K562 (cell line): Measurements from ENCODE around the gene NYNRIN. TPM values are rescaled to one million over a fixed set of nuclear protein-coding genes. Genes with fewer than 3 reads are reported as not detected.

ENCODE experiments used
- ATAC-seq: fragments of 200-7000 bp; cut with Tn5 transposase; 3 replicates; pipeline ENCODE4 v1.9.1; 2020; ENCODE audit warnings: moderate library complexity
- BruUV-seq: library from RNA; stranded (reverse); fragments of 400-500 nt; replicated peaks from 2 replicates; lab custom pipeline; 2021; lab: Mats Ljungman, UMichigan
- CTCF ChIA-PET: fragments of 300-600 bp; formaldehyde crosslinking; extraction: SDS; loops from one replicate; lab custom pipeline; 2021; ENCODE audit warnings: low intra/inter-chr PET ratio; lab: Yijun Ruan, JAX
- POLR2A ChIA-PET: fragments of 300-600, 350-650 bp; sonication (Branson Sonifier 250); formaldehyde crosslinking; extraction: SDS; loops from one replicate; lab custom pipeline; 2021; ENCODE audit warnings: antibody characterized with exemption, inconsistent platforms; lab: Yijun Ruan, JAX
- DNase-seq, 4 experiments: peaks; one replicate each; pipeline versions ENCODE4 v3.0.0 to v3.0.0-alpha.2; 2011 to 2018; ENCODE audit warnings: low spot score in 3 of 4, mixed read lengths in 3 of 4; ENCODE audit errors: extremely low read depth in 1 of 4
- FAIRE-seq: peaks from 2 replicates; lab custom pipeline; 2011; peaks lifted over from hg19 to GRCh38; lab: Jason Lieb, UNC
- H2AFZ ChIP-seq: 2 replicates; pipeline ENCODE4 v1.6.0; 2011; ENCODE audit warnings: low read depth, low read length, control low read depth, inconsistent platforms
- H3K27ac ChIP-seq: fragments of 200-600 bp; 3 replicates; pipeline ENCODE4 v1.8.0; 2011; ENCODE audit warnings: low read depth, mild to moderate bottlenecking, control low read depth, inconsistent platforms, low read length, moderate library complexity, mixed read lengths; ENCODE audit errors: extremely low read depth
- H3K27me3 ChIP-seq, 2 experiments: fragments of 300-600 bp in 1 of 2; 2 replicates in 1 of 2; 3 replicates in 1 of 2; pipeline versions ENCODE4 v1.6.0 to v1.8.0; 2011; ENCODE audit warnings: inconsistent platforms in 2 of 2, low read length in 2 of 2, mild to moderate bottlenecking in 1 of 2, mixed read lengths in 1 of 2, moderate library complexity in 1 of 2; ENCODE audit not compliant: control insufficient read depth in 2 of 2, insufficient read depth in 2 of 2
- H3K36me3 ChIP-seq: fragments of 300-600 bp; 3 replicates; pipeline ENCODE4 v1.8.0; 2011; ENCODE audit warnings: mild to moderate bottlenecking, low read length, inconsistent platforms; ENCODE audit not compliant: control insufficient read depth, insufficient read depth
- H3K4me1 ChIP-seq, 2 experiments: fragments of 200-600 bp in 1 of 2; replicated peaks in 1 of 2; 2 replicates in 1 of 2; 3 replicates in 1 of 2; pipeline versions ENCODE4 v1.5.1 to v1.8.0; 2011; ENCODE audit warnings: inconsistent platforms in 2 of 2, low read length in 2 of 2, mild to moderate bottlenecking in 1 of 2, mixed read lengths in 1 of 2, moderate library complexity in 1 of 2; ENCODE audit not compliant: control insufficient read depth in 2 of 2, insufficient read depth in 2 of 2
- H3K4me2 ChIP-seq: 2 replicates; pipeline ENCODE4 v1.6.1; 2011; ENCODE audit warnings: low read length, control low read depth, inconsistent platforms, mixed read lengths; ENCODE audit not compliant: insufficient read depth
- H3K4me3 ChIP-seq: fragments of 200-600 bp; sonication (generic), shearing (Covaris generic); 2 replicates; pipeline ENCODE4 v1.5.1; 2016; ENCODE audit warnings: control low read depth, inconsistent platforms
- H3K79me2 ChIP-seq: fragments of 200-600 bp; 3 replicates; pipeline ENCODE4 v1.8.0; 2011; ENCODE audit warnings: low read length, inconsistent platforms; ENCODE audit not compliant: control insufficient read depth, insufficient read depth
- H3K9ac ChIP-seq, 2 experiments: 2 replicates each; pipeline versions ENCODE4 v1.6.0 to v1.6.1; 2011; ENCODE audit warnings: low read depth in 2 of 2, low read length in 2 of 2, control low read depth in 1 of 2, inconsistent platforms in 1 of 2, mild to moderate bottlenecking in 1 of 2, mixed read lengths in 1 of 2; ENCODE audit not compliant: insufficient read depth in 1 of 2
- H3K9me1 ChIP-seq: one replicate; pipeline ENCODE4 v1.6.0; 2011; ENCODE audit warnings: inconsistent platforms, mild to moderate bottlenecking, low read length, moderate library complexity; ENCODE audit not compliant: control insufficient read depth, insufficient read depth
- H3K9me3 ChIP-seq: replicated peaks from 2 replicates; pipeline ENCODE4 v1.5.1; 2011; ENCODE audit warnings: low read depth, low read length, inconsistent platforms; ENCODE audit not compliant: control insufficient read depth, insufficient read depth
- H4K20me1 ChIP-seq: replicated peaks from 2 replicates; pipeline ENCODE4 v1.6.1; 2011; ENCODE audit warnings: low read length, inconsistent platforms, mixed read lengths; ENCODE audit not compliant: control insufficient read depth, insufficient read depth
- ERF ChIP-seq: fragments of 450-650 bp; formaldehyde crosslinking; IDR thresholded peaks from 2 replicates; pipeline ENCODE4 v1.4.0; 2020; ENCODE audit warnings: mild to moderate bottlenecking, mixed read lengths
- FUS ChIP-seq: fragments of 200-400 bp; formaldehyde crosslinking; optimal IDR thresholded peaks from 2 replicates; pipeline ENCODE3; 2017; ENCODE audit warnings: low read depth, low read length
- RFX5 ChIP-seq: IDR thresholded peaks from 2 replicates; pipeline ENCODE4 v1.6.1; 2011; ENCODE audit warnings: low read depth, mild to moderate bottlenecking, improper control_type of control experiment, low read length
- SRSF7 ChIP-seq: fragments of 200-400 bp; formaldehyde crosslinking; optimal IDR thresholded peaks from 2 replicates; pipeline ENCODE3; 2017; ENCODE audit warnings: mild to moderate bottlenecking, low read depth, low read length
- TAF7 ChIP-seq: fragments of 450-650 bp; IDR thresholded peaks from 2 replicates; pipeline ENCODE4 v1.6.1; 2016; ENCODE audit warnings: missing genetic modification characterization, missing compliant biosample characterization
- WGBS: fragments of 100-300 bp; shearing (Covaris generic); methylation state at CpG from one replicate; pipeline ENCODE4 v1.1.6; 2016; ENCODE audit warnings: low coverage, mixed read lengths; ENCODE audit not compliant: insufficient coverage; ENCODE audit errors: missing lambda C conversion rate; 5-methylcytosine and 5-hydroxymethylcytosine counted together
- in situ Hi-C: fragments of 300-500 bp; cut with MboI; formaldehyde crosslinking; loops from 4 replicates; pipeline ENCODE4 v1.15.0; 2018; ENCODE audit warnings: inconsistent platforms, mixed read lengths
- intact Hi-C: fragments of 100-400 bp; cut with micrococcal nuclease; formaldehyde crosslinking; loops from 2 replicates; pipeline ENCODE4 v1.14.2; 2022
- polyA plus RNA-seq, 8 experiments: library from polyadenylated mRNA; depleted of rRNA in 4 of 8; stranded (reverse) in 5 of 8; unstranded in 3 of 8; fragments of >200 nt; fragmentation: Nextera tagmentation in 2 of 8; fragmentation: Illumina TruSeq in 1 of 8; extraction: Ambion mirVana in 2 of 8; extraction: Trizol in 1 of 8; gene quantifications; 2 replicates each; pipeline versions ENCODE4 v1.2.1 to v1.2.3, GENCODE V29; 2011 to 2014; ENCODE audit warnings: inconsistent platforms in 1 of 8, missing spikeins in 1 of 8
- total RNA-seq, 7 experiments: library from RNA; depleted of rRNA in 6 of 7; stranded (reverse); fragments of >200 nt in 6 of 7; fragmentation: Illumina TruSeq in 2 of 7; extraction: Trizol in 2 of 7; gene quantifications; 2 replicates each; pipeline versions ENCODE4 v1.2.1 to v1.2.3, GENCODE V29; 2011 to 2021; ENCODE audit warnings: low replicate concordance in 1 of 7
- TF ChIP-seq, protein P1 (sequence below): fragments of 200-600 bp; sonication (generic); IDR thresholded peaks from one replicate; pipeline ENCODE4 v1.6.1; 2012; ENCODE audit warnings: mild to moderate bottlenecking, low read depth, low read length, inconsistent platforms
- TF ChIP-seq, protein P2 (sequence below): IDR thresholded peaks from 2 replicates; pipeline ENCODE4 v1.6.1; 2011; ENCODE audit not compliant: insufficient read length; ENCODE audit errors: extremely low read depth

The NYNRIN gene
- total and polyA plus RNA-seq, 9 of the 15 experiments (the other 6 are each of a cell fraction or from before 2014, with no cell fraction given), result 0.04 to 1.2 (median 0.28) TPM

DNA sequence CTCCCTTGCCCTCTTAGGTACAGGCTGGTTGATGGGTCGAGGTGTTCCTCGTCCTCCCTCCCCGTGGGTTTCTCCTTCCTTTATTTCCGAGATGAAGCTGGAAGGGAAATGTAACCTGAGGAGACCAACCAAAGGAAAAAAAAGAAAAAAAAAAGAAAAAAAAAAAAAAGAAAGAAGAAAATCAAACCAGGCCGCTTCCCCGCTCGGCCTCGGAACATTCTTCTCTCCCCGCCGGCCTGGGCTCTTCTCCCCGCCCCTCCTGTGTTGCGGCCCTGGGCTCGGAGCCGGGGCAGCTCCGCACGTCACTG lies 32.4 kb upstream of the NYNRIN start:
- FAIRE-seq, result no peak
- ATAC-seq, result peak; percentile 65; the same call in 2 of the 3 replicates
- in situ Hi-C loops (no loop called here), intact Hi-C loops (loop anchor here (5.0 kb wide), 1 partner anchor 34 kb away; no protein-coding TSS in a partner anchor)
- Histone ChIP-seq H2AFZ (peak overlapping the region; percentile 61), H3K4me1 (peaks cover 12 to 45% of the 10 kb centered on the region in 2 experiments; a peak in 4 of 5 replicates), H3K4me2 (peak overlapping the region; percentile 58), H3K79me2 (no peaks in the 10 kb centered on the region), H4K20me1 (no peaks in the 10 kb centered on the region), H3K4me3 (peak overlapping the region; percentile 43), H3K27ac (peak overlapping the region; percentile 69), H3K36me3 (no peaks in the 10 kb centered on the region), H3K9ac (peak overlapping the region; percentile 55 to 84; a peak in 3 of 4 replicates), H3K9me1 (no peaks in the 10 kb centered on the region), H3K27me3 (no peaks in the 10 kb centered on the region), H3K9me3 (no peaks in the 10 kb centered on the region)
- no TSS peak for BruUV-seq
- no peak for TF ChIP-seq RFX5
- TF ChIP-seq ERF (CRISPR knock-in tag), result no peak
- TF ChIP-seq, protein P1, sequence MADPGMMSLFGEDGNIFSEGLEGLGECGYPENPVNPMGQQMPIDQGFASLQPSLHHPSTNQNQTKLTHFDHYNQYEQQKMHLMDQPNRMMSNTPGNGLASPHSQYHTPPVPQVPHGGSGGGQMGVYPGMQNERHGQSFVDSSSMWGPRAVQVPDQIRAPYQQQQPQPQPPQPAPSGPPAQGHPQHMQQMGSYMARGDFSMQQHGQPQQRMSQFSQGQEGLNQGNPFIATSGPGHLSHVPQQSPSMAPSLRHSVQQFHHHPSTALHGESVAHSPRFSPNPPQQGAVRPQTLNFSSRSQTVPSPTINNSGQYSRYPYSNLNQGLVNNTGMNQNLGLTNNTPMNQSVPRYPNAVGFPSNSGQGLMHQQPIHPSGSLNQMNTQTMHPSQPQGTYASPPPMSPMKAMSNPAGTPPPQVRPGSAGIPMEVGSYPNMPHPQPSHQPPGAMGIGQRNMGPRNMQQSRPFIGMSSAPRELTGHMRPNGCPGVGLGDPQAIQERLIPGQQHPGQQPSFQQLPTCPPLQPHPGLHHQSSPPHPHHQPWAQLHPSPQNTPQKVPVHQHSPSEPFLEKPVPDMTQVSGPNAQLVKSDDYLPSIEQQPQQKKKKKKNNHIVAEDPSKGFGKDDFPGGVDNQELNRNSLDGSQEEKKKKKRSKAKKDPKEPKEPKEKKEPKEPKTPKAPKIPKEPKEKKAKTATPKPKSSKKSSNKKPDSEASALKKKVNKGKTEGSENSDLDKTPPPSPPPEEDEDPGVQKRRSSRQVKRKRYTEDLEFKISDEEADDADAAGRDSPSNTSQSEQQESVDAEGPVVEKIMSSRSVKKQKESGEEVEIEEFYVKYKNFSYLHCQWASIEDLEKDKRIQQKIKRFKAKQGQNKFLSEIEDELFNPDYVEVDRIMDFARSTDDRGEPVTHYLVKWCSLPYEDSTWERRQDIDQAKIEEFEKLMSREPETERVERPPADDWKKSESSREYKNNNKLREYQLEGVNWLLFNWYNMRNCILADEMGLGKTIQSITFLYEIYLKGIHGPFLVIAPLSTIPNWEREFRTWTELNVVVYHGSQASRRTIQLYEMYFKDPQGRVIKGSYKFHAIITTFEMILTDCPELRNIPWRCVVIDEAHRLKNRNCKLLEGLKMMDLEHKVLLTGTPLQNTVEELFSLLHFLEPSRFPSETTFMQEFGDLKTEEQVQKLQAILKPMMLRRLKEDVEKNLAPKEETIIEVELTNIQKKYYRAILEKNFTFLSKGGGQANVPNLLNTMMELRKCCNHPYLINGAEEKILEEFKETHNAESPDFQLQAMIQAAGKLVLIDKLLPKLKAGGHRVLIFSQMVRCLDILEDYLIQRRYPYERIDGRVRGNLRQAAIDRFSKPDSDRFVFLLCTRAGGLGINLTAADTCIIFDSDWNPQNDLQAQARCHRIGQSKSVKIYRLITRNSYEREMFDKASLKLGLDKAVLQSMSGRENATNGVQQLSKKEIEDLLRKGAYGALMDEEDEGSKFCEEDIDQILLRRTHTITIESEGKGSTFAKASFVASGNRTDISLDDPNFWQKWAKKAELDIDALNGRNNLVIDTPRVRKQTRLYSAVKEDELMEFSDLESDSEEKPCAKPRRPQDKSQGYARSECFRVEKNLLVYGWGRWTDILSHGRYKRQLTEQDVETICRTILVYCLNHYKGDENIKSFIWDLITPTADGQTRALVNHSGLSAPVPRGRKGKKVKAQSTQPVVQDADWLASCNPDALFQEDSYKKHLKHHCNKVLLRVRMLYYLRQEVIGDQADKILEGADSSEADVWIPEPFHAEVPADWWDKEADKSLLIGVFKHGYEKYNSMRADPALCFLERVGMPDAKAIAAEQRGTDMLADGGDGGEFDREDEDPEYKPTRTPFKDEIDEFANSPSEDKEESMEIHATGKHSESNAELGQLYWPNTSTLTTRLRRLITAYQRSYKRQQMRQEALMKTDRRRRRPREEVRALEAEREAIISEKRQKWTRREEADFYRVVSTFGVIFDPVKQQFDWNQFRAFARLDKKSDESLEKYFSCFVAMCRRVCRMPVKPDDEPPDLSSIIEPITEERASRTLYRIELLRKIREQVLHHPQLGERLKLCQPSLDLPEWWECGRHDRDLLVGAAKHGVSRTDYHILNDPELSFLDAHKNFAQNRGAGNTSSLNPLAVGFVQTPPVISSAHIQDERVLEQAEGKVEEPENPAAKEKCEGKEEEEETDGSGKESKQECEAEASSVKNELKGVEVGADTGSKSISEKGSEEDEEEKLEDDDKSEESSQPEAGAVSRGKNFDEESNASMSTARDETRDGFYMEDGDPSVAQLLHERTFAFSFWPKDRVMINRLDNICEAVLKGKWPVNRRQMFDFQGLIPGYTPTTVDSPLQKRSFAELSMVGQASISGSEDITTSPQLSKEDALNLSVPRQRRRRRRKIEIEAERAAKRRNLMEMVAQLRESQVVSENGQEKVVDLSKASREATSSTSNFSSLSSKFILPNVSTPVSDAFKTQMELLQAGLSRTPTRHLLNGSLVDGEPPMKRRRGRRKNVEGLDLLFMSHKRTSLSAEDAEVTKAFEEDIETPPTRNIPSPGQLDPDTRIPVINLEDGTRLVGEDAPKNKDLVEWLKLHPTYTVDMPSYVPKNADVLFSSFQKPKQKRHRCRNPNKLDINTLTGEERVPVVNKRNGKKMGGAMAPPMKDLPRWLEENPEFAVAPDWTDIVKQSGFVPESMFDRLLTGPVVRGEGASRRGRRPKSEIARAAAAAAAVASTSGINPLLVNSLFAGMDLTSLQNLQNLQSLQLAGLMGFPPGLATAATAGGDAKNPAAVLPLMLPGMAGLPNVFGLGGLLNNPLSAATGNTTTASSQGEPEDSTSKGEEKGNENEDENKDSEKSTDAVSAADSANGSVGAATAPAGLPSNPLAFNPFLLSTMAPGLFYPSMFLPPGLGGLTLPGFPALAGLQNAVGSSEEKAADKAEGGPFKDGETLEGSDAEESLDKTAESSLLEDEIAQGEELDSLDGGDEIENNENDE, result no peak
- TF ChIP-seq FUS, result no peak
- no peak for TF ChIP-seq TAF7 (tag)
- TF ChIP-seq SRSF7, result no peak
- TF ChIP-seq, protein P2, sequence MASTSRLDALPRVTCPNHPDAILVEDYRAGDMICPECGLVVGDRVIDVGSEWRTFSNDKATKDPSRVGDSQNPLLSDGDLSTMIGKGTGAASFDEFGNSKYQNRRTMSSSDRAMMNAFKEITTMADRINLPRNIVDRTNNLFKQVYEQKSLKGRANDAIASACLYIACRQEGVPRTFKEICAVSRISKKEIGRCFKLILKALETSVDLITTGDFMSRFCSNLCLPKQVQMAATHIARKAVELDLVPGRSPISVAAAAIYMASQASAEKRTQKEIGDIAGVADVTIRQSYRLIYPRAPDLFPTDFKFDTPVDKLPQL, result no peak
- DNase-seq, result no peak
- POLR2A ChIA-PET, result interaction anchor here (0.6 to 1.2 kb wide), 3 partner anchors 11 to 27 kb away, joined by 3 to 4 read pairs (median 4); partner anchors contain the start of gene RIPK3
- CTCF ChIA-PET, result no interaction called here
- 0% methylated on average over 1 of the region's 16 CpGs for WGBS
